Uterus (tissue), 2 donors: ENCODE results near the gene USHBP1.

ENCODE experiments used
- CTCF ChIP-seq, 4 experiments: fragments of 200-600 bp in 2 of 4; fragments of 450-650 bp in 2 of 4; sonication (generic) in 2 of 4; IDR thresholded peaks; one replicate each; pipeline ENCODE4 v1.5.1; 2016 to 2019; ENCODE audit warnings: antibody characterized with exemption in 4 of 4, mild to moderate bottlenecking in 2 of 4, moderate library complexity in 1 of 4
- POLR2A ChIP-seq, 2 donors: fragments of 450-650 bp; IDR thresholded peaks; one replicate each; pipeline ENCODE4 v1.6.1; 2016; ENCODE audit warnings: antibody characterized with exemption in 2 of 2, mild to moderate bottlenecking in 1 of 2, moderate library complexity in 1 of 2

DNA sequence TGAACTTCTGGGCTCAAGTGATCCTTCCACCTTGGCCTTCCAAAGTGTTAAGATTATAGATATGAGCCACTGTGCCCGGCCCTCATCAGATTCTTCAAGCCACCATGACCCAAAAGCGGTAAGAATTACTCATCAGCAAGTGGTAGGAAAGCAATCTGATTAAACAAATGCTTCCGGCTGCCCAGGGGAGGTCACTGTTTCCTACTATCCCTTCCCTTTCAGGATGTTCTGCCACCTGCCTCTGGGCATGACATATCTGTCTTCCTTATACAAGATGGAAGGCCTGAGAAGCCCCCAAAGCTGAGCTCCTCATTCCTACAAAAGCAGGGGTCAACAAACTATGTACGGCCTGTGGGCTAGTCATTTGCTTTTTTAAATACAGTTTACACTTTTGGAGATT lies 31.7 kb upstream of the USHBP1 start:
- TF ChIP-seq CTCF (IDR thresholded peaks at IDR 0.05) (no peak), POLR2A (IDR thresholded peaks at IDR 0.05) (no peak)
